ENCODE measurements around the gene TDG.

The TDG gene

DNA sequence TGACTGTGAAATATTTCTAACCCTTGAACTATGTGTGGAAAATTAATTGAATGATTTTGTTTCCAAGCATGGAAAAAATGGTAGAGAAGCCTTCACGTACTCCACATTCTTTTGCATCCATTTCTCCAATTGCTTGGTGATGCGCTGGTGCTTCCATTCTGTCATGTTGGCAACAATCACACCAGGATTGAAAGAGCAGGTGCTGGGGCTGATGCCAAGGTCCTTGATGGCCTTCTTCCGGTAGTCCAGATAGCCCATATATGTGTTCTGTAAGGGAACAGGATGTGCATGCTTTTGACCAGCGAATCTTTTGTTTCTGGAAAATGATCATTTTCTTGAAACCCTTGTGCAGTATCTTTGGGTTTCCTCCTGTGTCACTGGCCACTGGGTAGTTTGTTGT is 28.6 kb downstream of the TDG start:
- peaks cover 0 to 2% of the 10 kb centered on the region in 2 donors for H3K36me3 ChIP-seq (ENCODE audit: control insufficient read depth in 1 of 2, insufficient read depth in 2 of 2, low read length in 2 of 2)
- no peaks in the 10 kb centered on the region for H3K27me3 ChIP-seq (ENCODE audit: control insufficient read depth in 1 of 2, insufficient read depth in 2 of 2, low read length in 2 of 2)
- H3K27ac ChIP-seq (ENCODE audit: low read depth, low read length): no peak overlapping the region
- no peak overlapping the region for H3K9ac ChIP-seq (ENCODE audit: low read depth in 1 of 2, low read length in 2 of 2)
- no peaks in the 10 kb centered on the region for H3K4me1 ChIP-seq (ENCODE audit: control insufficient read depth in 1 of 2, insufficient read depth in 2 of 2, low read length in 2 of 2)
- no peaks in the 10 kb centered on the region for H3K9me3 ChIP-seq (ENCODE audit: control insufficient read depth in 1 of 2, low read length in 2 of 2)
- H3K4me3 ChIP-seq (ENCODE audit: low read depth in 1 of 2, low read length in 2 of 2): no peak overlapping the region

DNA sequence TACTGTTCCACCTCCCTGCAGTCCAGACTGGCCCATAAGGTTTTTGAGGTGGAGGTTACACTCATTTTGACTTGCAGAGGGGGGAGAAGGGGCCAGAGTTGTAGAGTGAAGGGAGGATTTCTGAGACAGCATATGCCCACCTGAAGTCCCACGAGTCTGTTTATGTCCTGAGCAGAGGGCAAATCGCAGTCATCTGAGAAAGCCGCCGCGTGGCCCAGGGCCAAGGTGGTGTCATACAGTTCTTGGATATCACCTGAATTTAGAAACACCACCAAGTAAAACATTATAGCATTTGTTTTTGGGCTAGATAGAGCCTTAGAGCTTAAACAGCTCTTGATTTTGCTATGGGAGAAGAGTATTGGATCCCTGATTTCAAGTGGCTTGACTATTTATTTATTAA is 30.9 kb downstream of the TDG start:
- Histone ChIP-seq H3K9me3 (ENCODE audit: control insufficient read depth in 1 of 2, low read length in 2 of 2) (no peaks in the 10 kb centered on the region), H3K27me3 (ENCODE audit: control insufficient read depth in 1 of 2, insufficient read depth in 2 of 2, low read length in 2 of 2) (no peaks in the 10 kb centered on the region), H3K4me1 (ENCODE audit: control insufficient read depth in 1 of 2, insufficient read depth in 2 of 2, low read length in 2 of 2) (no peaks in the 10 kb centered on the region), H3K27ac (ENCODE audit: low read depth, low read length) (no peak overlapping the region), H3K4me3 (ENCODE audit: low read depth in 1 of 2, low read length in 2 of 2) (no peak overlapping the region), H3K36me3 (ENCODE audit: control insufficient read depth in 1 of 2, insufficient read depth in 2 of 2, low read length in 2 of 2) (no peaks in the 10 kb centered on the region), H3K9ac (ENCODE audit: low read depth in 1 of 2, low read length in 2 of 2) (no peak overlapping the region)

- Histone ChIP-seq H3K27ac (ENCODE audit: low read depth, low read length) (no peak overlapping the region), H3K27me3 (ENCODE audit: control insufficient read depth in 1 of 2, insufficient read depth in 2 of 2, low read length in 2 of 2) (no peaks in the 10 kb centered on the region)
These were observed 31.7 kb downstream of the TDG start for GRCh38 chr12:103997286-103997900.

DNA sequence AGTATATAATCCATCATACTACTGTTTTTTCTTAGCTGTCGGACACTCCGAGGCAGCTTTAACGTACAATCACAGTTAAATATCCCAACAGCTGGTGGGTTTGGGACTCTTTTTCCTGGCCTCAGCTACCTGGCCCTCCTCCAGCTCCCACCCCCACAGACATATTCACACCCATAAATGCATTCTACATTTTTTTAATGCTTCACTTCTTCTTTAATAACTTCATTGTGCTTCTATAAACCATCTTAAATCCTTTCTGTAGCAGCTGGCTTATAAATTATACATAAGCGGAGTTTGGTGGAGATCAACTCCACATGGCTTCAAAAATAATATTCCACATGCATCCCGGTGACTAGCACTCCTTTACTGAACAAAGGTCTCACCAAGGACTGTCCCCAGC is 33.3 kb downstream of the TDG start:
- H3K27me3 ChIP-seq (ENCODE audit: control insufficient read depth in 1 of 2, insufficient read depth in 2 of 2, low read length in 2 of 2): no peaks in the 10 kb centered on the region

More at GRCh38 chr12:103997286-103997900, 31.7 kb downstream of the TDG start:
- Histone ChIP-seq H3K9ac (ENCODE audit: low read depth in 1 of 2, low read length in 2 of 2) (no peak overlapping the region), H3K36me3 (ENCODE audit: control insufficient read depth in 1 of 2, insufficient read depth in 2 of 2, low read length in 2 of 2) (no peaks in the 10 kb centered on the region), H3K4me1 (ENCODE audit: control insufficient read depth in 1 of 2, insufficient read depth in 2 of 2, low read length in 2 of 2) (no peaks in the 10 kb centered on the region), H3K4me3 (ENCODE audit: low read depth in 1 of 2, low read length in 2 of 2) (no peak overlapping the region), H3K9me3 (ENCODE audit: control insufficient read depth in 1 of 2, low read length in 2 of 2) (no peaks in the 10 kb centered on the region)

DNA sequence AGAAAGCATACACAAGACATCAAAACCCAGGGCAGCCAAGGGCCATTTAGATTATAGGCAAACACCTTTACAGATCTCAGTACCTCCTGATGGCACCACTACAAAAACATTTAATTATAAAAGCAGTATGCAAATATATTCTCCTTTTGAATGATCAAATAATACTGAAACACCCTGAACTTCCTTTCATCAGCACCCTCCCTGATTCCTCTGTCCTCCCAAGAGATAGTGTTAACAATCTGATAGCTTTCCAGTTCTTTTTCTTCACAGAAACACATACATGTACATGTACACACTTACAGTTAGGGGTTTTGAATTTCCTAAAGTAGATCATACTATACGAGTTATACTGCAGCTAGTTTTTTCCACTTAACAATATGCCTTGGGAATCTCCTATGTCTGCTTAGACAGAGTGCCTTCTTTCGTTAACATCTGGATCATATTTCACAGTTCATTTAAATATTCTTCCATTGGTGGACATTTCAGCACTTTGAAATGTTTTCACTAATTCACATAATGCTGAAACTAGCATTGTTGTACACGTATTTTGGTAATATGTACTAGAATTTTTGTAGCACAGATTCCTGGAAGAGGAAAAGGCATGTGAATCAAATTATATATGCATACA is 35.2 kb downstream of the TDG start:
- H3K9ac ChIP-seq (ENCODE audit: low read depth in 1 of 2, low read length in 2 of 2): no peak overlapping the region
- H3K36me3 ChIP-seq (ENCODE audit: control insufficient read depth in 1 of 2, insufficient read depth in 2 of 2, low read length in 2 of 2): no peaks in the 10 kb centered on the region
- H3K9me3 ChIP-seq (ENCODE audit: control insufficient read depth in 1 of 2, low read length in 2 of 2): no peaks in the 10 kb centered on the region
- no peaks in the 10 kb centered on the region for H3K4me1 ChIP-seq (ENCODE audit: control insufficient read depth in 1 of 2, insufficient read depth in 2 of 2, low read length in 2 of 2)
- no peak overlapping the region for H3K4me3 ChIP-seq (ENCODE audit: low read depth in 1 of 2, low read length in 2 of 2)
- H3K27me3 ChIP-seq (ENCODE audit: control insufficient read depth in 1 of 2, insufficient read depth in 2 of 2, low read length in 2 of 2): no peaks in the 10 kb centered on the region
- H3K27ac ChIP-seq (ENCODE audit: low read depth, low read length): no peak overlapping the region

More for the DNA sequence above, 33.3 kb downstream of the TDG start:
- H3K36me3 ChIP-seq (ENCODE audit: control insufficient read depth in 1 of 2, insufficient read depth in 2 of 2, low read length in 2 of 2): no peaks in the 10 kb centered on the region
- H3K9ac ChIP-seq (ENCODE audit: low read depth in 1 of 2, low read length in 2 of 2): no peak overlapping the region
- H3K27ac ChIP-seq (ENCODE audit: low read depth, low read length): no peak overlapping the region
- H3K4me3 ChIP-seq (ENCODE audit: low read depth in 1 of 2, low read length in 2 of 2): no peak overlapping the region
- H3K9me3 ChIP-seq (ENCODE audit: control insufficient read depth in 1 of 2, low read length in 2 of 2): no peaks in the 10 kb centered on the region
- H3K4me1 ChIP-seq (ENCODE audit: control insufficient read depth in 1 of 2, insufficient read depth in 2 of 2, low read length in 2 of 2): no peaks in the 10 kb centered on the region

GRCh38 chr12:104002686-104003085 is 37.0 kb downstream of the TDG start:
- Histone ChIP-seq H3K27ac (ENCODE audit: low read depth, low read length) (no peak overlapping the region), H3K9me3 (ENCODE audit: control insufficient read depth in 1 of 2, low read length in 2 of 2) (no peaks in the 10 kb centered on the region), H3K27me3 (ENCODE audit: control insufficient read depth in 1 of 2, insufficient read depth in 2 of 2, low read length in 2 of 2) (no peaks in the 10 kb centered on the region), H3K4me1 (ENCODE audit: control insufficient read depth in 1 of 2, insufficient read depth in 2 of 2, low read length in 2 of 2) (no peaks in the 10 kb centered on the region), H3K9ac (ENCODE audit: low read depth in 1 of 2, low read length in 2 of 2) (no peak overlapping the region), H3K36me3 (ENCODE audit: control insufficient read depth in 1 of 2, insufficient read depth in 2 of 2, low read length in 2 of 2) (no peaks in the 10 kb centered on the region), H3K4me3 (ENCODE audit: low read depth in 1 of 2, low read length in 2 of 2) (no peak overlapping the region)

DNA sequence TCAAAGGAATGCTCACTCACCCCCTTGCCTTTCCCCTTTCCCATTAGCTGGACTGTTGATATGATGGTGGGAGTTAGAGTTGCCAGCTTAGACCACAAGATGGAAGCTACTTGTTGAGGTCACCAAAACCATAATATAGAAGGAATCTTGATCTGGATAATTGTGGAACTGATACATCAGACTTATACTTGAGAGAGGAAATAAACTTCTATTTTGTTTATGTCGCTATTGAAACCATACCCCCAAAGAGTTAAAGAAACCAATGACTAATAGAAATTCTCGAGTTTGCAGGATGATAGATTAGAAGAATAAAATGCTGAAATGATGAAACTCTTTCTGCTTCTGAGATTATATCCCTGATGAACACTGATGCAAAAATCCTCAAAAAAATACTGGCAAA is 37.9 kb downstream of the TDG start:
- Histone ChIP-seq H3K36me3 (ENCODE audit: control insufficient read depth in 1 of 2, insufficient read depth in 2 of 2, low read length in 2 of 2) (no peaks in the 10 kb centered on the region), H3K4me1 (ENCODE audit: control insufficient read depth in 1 of 2, insufficient read depth in 2 of 2, low read length in 2 of 2) (no peaks in the 10 kb centered on the region), H3K27ac (ENCODE audit: low read depth, low read length) (no peak overlapping the region), H3K9ac (ENCODE audit: low read depth in 1 of 2, low read length in 2 of 2) (no peak overlapping the region), H3K27me3 (ENCODE audit: control insufficient read depth in 1 of 2, insufficient read depth in 2 of 2, low read length in 2 of 2) (no peaks in the 10 kb centered on the region), H3K9me3 (ENCODE audit: control insufficient read depth in 1 of 2, low read length in 2 of 2) (no peaks in the 10 kb centered on the region), H3K4me3 (ENCODE audit: low read depth in 1 of 2, low read length in 2 of 2) (no peak overlapping the region)

DNA sequence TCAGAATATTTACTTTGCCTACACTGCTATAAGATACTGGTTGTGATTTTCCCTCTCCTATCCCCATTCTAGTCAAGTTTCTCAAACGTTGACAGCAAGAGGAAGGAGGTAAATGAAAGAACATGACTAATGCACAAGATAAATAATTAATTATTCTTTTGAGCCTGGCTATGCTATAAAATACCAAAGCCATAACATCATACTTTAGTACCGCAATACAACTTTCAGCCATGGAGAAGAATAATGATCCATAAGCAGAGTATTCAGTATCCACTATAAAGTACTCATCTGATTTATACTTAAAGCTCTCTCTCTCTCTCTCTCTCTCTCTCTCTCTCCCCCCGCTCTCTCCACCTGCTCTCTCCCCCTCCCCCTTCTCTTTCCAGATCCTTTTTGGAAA is 41.3 kb downstream of the TDG start:
- Histone ChIP-seq H3K4me3 (ENCODE audit: low read depth in 1 of 2, low read length in 2 of 2) (no peak overlapping the region), H3K27ac (ENCODE audit: low read depth, low read length) (no peak overlapping the region), H3K9me3 (ENCODE audit: control insufficient read depth in 1 of 2, low read length in 2 of 2) (no peaks in the 10 kb centered on the region), H3K9ac (ENCODE audit: low read depth in 1 of 2, low read length in 2 of 2) (no peak overlapping the region), H3K36me3 (ENCODE audit: control insufficient read depth in 1 of 2, insufficient read depth in 2 of 2, low read length in 2 of 2) (no peaks in the 10 kb centered on the region), H3K4me1 (ENCODE audit: control insufficient read depth in 1 of 2, insufficient read depth in 2 of 2, low read length in 2 of 2) (no peaks in the 10 kb centered on the region), H3K27me3 (ENCODE audit: control insufficient read depth in 1 of 2, insufficient read depth in 2 of 2, low read length in 2 of 2) (no peaks in the 10 kb centered on the region)

DNA sequence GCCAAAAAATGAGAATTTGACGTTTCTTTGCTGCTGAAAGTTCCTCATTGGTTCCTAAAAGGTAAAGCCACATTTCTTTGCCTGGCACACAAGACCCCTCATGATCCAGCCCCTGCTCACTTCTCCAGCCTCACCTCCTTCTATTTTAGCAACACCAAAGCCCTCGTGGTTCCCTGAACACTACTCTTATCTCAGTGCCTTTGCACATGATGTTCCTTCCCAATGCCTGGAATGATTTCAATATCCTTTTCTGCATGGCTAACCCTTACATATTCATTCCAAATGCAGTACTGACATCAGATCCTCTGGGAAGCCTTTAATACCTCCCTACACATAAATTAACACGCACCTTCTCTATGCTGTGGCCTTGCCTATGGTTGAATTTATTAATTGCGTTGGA is 44.4 kb downstream of the TDG start:
- Histone ChIP-seq H3K4me3 (ENCODE audit: low read depth in 1 of 2, low read length in 2 of 2) (no peak overlapping the region), H3K27ac (ENCODE audit: low read depth, low read length) (no peak overlapping the region), H3K4me1 (ENCODE audit: control insufficient read depth in 1 of 2, insufficient read depth in 2 of 2, low read length in 2 of 2) (no peaks in the 10 kb centered on the region), H3K27me3 (ENCODE audit: control insufficient read depth in 1 of 2, insufficient read depth in 2 of 2, low read length in 2 of 2) (no peaks in the 10 kb centered on the region), H3K9ac (ENCODE audit: low read depth in 1 of 2, low read length in 2 of 2) (no peak overlapping the region), H3K9me3 (ENCODE audit: control insufficient read depth in 1 of 2, low read length in 2 of 2) (no peaks in the 10 kb centered on the region), H3K36me3 (ENCODE audit: control insufficient read depth in 1 of 2, insufficient read depth in 2 of 2, low read length in 2 of 2) (no peaks in the 10 kb centered on the region)

GRCh38 chr12:104010606-104011169 is 45.0 kb downstream of the TDG start:
- H3K4me3 ChIP-seq (ENCODE audit: low read depth in 1 of 2, low read length in 2 of 2): no peak overlapping the region
- no peaks in the 10 kb centered on the region for H3K9me3 ChIP-seq (ENCODE audit: control insufficient read depth in 1 of 2, low read length in 2 of 2)
- H3K9ac ChIP-seq (ENCODE audit: low read depth in 1 of 2, low read length in 2 of 2): no peak overlapping the region
- H3K27me3 ChIP-seq (ENCODE audit: control insufficient read depth in 1 of 2, insufficient read depth in 2 of 2, low read length in 2 of 2): no peaks in the 10 kb centered on the region
- no peak overlapping the region for H3K27ac ChIP-seq (ENCODE audit: low read depth, low read length)
- H3K36me3 ChIP-seq (ENCODE audit: control insufficient read depth in 1 of 2, insufficient read depth in 2 of 2, low read length in 2 of 2): no peaks in the 10 kb centered on the region
- H3K4me1 ChIP-seq (ENCODE audit: control insufficient read depth in 1 of 2, insufficient read depth in 2 of 2, low read length in 2 of 2): no peaks in the 10 kb centered on the region

Measured in duodenal mucosa (tissue), 2 donors.